NK-92 (cell line): ENCODE results near the gene RAB10.
"Not testable (repeated sequence)": the region's sequence is repeated elsewhere in the genome, so short reads cannot be mapped to it uniquely, and the experiment has no call there.

ENCODE experiments used
- DNase-seq: peaks from one replicate; lab custom pipeline; 2025; ENCODE audit not compliant: unreplicated experiment; lab: John Stamatoyannopoulos, UW

Gene RAB10

DNA sequence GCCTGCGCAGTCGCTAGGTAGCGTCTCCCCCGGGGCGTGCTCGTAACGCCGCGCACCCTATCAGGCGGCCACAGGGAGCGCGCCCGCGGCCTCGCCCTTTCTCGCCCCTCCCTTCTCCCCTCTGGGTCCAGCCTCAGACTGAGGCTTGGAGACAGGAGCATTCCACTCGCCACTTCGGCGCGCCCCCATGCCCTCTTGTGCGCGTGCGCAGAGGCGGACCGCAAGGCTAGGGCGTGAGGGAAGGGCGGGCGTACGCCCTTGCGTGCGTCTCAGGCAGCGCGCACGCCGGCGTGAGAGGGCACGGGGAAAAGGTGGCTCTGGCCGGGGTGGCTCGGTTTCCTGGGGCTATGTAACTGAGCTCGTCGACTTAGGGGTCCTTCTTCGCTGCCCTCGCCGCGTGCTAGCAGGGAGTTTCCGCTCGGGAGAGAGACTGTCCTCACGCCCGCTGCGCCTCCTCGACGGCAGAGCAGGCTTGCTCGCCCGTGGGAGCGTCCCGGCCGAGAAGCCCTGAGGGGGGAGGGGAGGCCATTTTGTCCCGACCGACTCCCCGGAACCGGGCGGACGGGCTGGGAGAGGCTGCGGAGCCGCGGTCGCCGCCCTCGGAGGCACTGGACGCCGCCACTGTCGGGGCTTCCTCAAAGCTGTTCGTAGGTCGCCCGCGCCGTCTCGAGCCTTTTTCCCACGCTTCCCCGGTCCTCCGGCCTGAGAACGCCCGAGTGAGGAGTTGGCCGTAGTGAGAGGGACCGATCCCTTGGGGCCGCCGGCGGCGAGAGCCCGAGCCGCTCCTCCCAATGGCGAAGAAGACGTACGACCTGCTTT is at the start of gene RAB10:
TSS of gene RAB10 (plus strand) at position 267 of the 819 bp plus-strand sequence. CDS start at position 792, 525 bp downstream.
- peak; percentile 95 for DNase-seq

GRCh38 chr2:25988134-25988533 is 45.8 kb upstream of the RAB10 start:
- no peak for DNase-seq

GRCh38 chr2:25989154-25989553 is 44.7 kb upstream of the RAB10 start:
- no peak for DNase-seq

DNA sequence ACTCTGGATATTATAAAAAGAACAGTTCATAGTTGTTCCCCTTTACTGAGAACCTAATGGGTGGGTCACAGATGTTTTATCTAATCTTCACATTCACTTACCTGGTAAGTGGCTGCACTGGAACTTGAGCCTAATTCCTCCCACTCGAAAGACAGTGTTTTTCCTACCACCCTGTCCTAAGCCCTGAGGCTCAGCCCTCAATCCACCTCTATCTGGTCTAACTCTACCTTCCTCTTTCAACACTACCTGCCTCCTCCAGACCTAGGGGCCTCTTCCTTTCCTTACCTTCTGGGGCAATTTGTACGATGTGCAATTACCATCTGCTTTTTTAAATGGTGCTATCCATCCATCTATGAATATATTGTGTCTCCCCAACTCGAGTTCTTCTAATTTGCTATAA is 41.9 kb upstream of the RAB10 start:
- DNase-seq: no peak

DNA sequence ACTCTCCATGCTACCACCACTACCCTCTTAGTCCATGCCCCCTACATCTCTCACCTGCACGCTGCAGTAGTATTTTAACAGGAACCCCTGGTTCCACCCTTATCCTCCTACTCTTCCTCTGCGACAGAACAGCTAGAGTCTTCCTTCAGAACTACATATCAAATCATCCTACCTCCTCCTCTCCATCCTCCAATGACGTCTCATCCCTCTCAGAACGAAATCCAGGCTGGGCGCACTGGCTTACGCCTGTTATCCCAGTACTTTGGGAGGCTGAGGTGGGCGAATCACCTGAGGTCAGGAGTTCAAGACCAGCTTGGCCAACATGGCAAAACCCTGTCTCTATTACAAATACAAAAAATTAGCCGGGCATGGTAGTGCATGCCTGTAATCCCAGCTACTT is 41.3 kb upstream of the RAB10 start:
- DNase-seq: no peak

DNA sequence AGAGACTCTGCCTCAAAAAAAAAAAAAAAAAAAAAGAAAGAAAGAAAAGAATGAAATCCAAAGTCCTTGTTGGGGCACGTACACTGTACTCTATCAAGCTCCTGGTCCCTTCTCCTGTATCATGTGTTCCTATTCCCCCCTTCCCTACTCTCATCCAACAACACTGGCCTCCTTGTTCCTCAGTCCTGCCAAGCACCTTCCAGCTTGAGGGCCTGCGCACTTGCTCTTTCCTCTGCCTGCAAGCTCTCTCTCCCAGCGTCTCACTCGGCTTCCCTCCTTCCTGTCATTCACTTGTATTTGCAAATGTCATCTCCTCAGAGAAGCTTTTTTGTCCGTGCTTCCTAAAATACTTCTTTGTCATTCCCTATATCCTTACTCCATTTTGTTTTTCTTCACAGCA is 40.8 kb upstream of the RAB10 start:
- no peak for DNase-seq

DNA sequence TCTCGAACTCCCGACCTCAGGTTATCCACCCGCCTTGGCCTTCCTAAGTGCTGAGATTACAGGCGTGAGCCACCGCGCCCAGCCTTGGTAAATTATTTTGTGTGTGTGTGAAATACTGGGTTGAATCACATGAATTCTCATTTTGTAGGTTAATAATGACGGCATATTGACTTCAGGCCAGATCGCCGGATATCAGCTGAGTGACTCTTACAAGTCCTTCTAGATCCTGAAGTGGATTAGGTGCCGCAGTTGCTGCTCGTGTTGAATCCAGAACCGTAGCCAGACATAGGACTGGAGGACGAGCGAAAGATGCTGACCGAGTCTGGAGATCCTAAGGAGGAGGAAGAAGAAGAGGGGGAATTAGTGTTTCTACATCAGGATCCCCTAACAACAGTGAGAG is 39.4 kb upstream of the RAB10 start:
- DNase-seq: no peak

- no peak for DNase-seq
Observed at GRCh38 chr2:25996844-25997243, 37.0 kb upstream of the RAB10 start.

GRCh38 chr2:25998816-25999383 is 35.0 kb upstream of the RAB10 start:
- not testable (repeated sequence) for DNase-seq

DNA sequence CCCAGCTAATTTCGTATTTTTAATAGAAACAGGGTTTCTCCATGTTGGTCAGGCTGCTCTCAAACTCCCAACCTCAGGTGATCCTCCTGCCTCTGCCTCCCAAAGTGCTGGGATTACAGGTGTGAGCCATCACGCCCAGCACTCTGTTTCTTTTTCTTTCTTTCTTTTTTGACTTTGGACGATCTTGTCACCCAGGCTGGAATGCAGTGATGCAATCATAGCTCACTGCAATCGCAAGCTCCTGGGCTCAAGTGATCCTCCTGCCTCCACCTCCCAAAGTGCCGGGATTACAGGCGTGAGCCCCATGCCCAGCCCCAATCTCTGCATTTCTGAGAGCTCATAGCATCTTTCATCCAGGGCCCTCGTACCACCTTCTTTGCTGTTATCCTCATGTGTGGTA is 34.5 kb upstream of the RAB10 start:
- DNase-seq: not testable (repeated sequence)

GRCh38 chr2:26000561-26001082 is 33.3 kb upstream of the RAB10 start:
- DNase-seq: no peak

DNA sequence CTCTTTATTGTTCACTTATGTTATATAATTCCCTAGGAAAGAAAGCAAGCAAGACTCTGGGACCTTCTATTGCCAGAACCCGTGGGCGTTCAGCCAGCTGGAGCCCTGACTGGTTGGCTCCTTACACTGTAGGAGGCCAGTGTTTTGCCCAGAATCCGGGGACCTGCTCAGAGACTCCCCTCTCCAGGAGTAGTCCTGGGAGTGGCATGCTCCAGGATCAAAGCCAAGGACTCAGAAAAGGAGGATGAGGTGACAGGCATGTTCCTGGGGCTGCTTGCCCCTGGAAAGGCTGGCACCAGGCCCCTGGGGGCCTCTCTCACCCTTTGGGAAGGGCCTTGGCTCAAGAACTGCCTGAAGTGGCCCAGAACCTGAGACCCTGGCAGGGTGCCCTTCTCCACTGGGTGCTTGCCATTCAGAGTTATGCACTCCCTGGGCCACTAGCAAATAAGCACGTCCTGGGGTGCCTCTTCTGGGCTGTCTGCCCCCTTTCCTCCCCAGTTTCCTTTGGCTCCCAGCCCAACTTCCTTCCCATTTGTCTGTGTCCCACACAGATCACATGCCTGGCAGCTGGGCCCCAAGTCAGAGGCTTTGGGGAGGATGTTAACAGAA is 32.0 kb upstream of the RAB10 start:
- DNase-seq: no peak

DNA sequence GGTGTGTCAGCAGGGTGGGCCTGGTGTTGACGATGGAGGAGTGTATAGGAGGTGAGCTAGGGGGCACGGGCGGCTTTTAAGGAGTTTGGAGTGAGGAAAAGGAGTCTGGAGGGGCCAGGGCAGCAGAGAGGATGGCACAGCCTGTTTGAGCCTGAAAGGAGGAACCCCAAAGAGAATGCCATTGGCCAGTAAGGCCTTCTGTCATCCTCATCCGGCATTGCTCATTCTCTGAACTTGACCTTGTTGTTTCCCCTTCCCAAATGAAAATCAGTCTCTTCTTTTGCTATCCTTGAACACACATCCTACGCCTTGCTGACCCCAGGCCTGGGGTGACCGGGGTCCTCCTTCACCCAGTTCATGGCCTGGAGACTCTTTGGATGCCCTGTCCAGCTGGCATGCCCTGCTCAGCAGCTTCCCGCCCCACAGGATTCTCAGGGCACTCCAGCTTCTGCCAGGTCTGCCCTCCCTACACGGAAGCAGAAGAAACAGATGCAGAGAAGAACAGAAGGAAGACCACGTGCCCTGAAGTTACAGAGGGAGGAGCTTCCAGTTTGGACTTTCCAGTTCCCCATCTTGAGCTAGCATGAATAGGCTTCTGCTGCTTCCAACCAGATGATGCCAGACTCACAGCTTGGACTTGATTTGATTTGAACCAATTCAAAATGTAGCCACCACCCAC is 31.1 kb upstream of the RAB10 start:
- no peak for DNase-seq

- no peak for DNase-seq
Observed at GRCh38 chr2:26008095-26008494, 25.8 kb upstream of the RAB10 start.

- DNase-seq: no peak
Observed at GRCh38 chr2:26008851-26009566, 24.9 kb upstream of the RAB10 start.

DNA sequence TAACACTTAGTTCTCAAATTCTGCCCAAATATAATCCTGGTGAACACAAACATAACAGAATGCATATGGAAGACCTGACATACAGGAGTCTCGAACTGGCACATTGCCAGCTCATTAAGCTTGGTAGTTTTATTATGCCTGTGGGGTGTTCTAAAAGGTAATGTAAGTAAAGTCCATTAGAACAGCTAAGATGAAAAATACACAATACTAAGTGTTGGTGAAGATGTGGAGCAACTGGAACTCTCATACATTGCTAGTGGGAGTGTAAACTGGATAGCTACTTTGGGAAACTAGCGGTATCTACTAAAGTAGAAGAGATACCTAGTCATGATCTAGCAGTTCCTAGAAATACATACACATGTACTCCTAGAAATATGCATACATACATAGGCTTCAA is 24.3 kb upstream of the RAB10 start:
- no peak for DNase-seq

DNA sequence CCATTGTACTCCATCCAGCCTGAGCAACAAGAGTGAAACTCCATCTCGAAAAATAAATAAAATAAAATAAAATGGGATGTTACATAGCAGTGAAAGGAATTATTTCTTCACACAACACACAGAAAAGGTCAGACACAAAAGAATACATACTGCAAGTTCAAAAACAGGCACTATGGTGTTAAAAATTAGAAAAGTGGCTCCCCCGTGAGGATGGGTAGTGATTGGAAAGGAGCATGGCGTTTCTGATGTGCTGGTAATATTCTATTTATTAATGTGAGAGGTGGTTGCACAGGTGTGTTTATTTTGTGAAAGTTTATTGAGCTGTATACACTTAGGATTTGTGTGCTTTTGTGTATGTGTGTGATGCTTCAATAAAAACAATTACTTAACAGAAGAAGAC is 22.9 kb upstream of the RAB10 start:
- no peak for DNase-seq

GRCh38 chr2:26011609-26011989 is 22.3 kb upstream of the RAB10 start:
- no peak for DNase-seq

- DNase-seq: no peak
Observed at GRCh38 chr2:26011990-26012856, 21.7 kb upstream of the RAB10 start.

- DNase-seq: no peak
Observed at GRCh38 chr2:26013668-26014067, 20.2 kb upstream of the RAB10 start.
